Measurements from ENCODE around the gene MIOS.

GRCh38 chr7:7539711-7540110 lies 27.0 kb upstream of the MIOS start:
- TF ChIP-seq EZH2 (IDR thresholded peaks at IDR 0.05; ENCODE audit: low read length), result no peak
- TF ChIP-seq CTCF (optimal IDR thresholded peaks at IDR 0.05 in 1 of 3, IDR thresholded peaks at IDR 0.05 in 1 of 3, conservative IDR thresholded peaks at IDR 0.05 in 1 of 3; ENCODE audit: extremely low read depth in 1 of 3, insufficient read depth in 2 of 3, low read length in 3 of 3), result no peak

All from keratinocyte (primary cell).